HG03342 (cell line): ENCODE data around the gene DCAF11.

Experiments
- ATAC-seq: cut with Tn5 transposase; IDR thresholded peaks from one replicate; pipeline ENCODE4 v1.9.1; 2021; ENCODE audit warnings: mild to moderate bottlenecking, moderate library complexity; ENCODE audit not compliant: unreplicated experiment

The DCAF11 gene

GRCh38 chr14:24136684-24137528, 22.3 kb downstream of the DCAF11 start:
- ATAC-seq = no peak

GRCh38 chr14:24137529-24138395, 23.2 kb downstream of the DCAF11 start:
- no peak for ATAC-seq

- ATAC-seq = no peak
These were observed 24.1 kb downstream of the DCAF11 start for GRCh38 chr14:24138396-24139271.

GRCh38 chr14:24139272-24139934, 24.8 kb downstream of the DCAF11 start:
- ATAC-seq = no peak

DNA sequence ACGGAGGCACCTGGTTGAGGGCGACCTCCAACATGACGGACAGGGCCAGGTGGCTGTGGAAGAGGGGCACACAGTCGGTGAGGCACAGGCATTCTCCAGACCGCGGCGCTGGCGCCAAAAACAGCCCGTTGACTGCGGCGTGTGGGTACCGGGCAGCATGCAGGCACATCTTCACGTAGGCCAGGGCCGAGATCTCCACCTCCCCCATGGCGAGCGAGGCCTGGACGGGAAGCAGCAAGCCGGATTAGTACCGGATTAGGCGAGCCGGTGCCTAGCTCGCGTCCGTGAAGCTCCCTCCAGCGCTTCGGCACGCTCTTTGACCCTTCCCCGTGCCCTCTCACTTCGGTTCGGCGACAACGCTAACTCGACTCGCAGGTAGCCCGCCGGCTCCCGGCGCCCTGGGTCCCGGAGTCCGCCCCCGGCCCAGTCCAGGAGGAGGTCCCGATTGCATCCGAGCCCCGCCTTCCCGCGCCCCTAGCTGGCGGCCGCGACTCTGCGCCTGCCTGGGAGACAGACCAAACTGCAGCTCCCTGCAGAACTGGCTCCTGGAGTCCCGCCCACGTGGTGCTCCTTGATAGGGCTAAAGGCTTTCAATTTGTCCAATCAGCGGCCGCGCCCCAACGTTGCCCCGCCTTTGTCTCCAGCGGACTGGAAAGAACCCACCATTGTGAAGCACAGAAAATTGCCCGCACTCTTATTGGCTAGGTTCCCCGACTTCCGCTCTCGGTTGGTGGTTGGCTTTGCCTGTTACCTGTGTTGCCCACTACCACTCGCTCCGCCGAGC, 26.7 kb downstream of the DCAF11 start, which contains the start of gene EMC9:
TSS of gene EMC9 (minus strand) at position 495 of the 784 bp plus-strand sequence. CDS start at position 208, 287 bp downstream.
- ATAC-seq = peak; percentile 82

DNA sequence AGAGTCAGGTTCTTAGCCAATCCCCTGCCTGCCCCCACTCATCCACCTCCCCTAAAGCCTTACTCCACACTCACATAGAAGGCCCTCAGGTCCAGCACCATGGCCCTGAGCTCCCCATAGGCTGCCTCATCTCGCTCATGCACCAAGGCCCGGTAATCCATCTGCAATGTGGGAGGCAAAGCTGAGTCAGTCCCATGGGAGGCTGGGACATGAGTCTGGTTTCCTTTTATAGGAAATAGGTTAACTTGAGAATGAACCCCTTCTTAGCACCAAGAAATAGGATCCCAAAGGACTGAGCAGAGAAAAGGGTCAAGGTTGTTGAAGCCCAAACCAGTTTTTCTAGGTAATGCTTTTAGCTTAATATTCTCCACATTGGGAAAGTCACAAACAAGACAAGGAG, 28.9 kb downstream of the DCAF11 start:
- no peak for ATAC-seq

GRCh38 chr14:24144451-24144850, 29.9 kb downstream of the DCAF11 start:
- ATAC-seq = no peak

- ATAC-seq = no peak
These were observed 30.6 kb downstream of the DCAF11 start for GRCh38 chr14:24145219-24145618.

DNA sequence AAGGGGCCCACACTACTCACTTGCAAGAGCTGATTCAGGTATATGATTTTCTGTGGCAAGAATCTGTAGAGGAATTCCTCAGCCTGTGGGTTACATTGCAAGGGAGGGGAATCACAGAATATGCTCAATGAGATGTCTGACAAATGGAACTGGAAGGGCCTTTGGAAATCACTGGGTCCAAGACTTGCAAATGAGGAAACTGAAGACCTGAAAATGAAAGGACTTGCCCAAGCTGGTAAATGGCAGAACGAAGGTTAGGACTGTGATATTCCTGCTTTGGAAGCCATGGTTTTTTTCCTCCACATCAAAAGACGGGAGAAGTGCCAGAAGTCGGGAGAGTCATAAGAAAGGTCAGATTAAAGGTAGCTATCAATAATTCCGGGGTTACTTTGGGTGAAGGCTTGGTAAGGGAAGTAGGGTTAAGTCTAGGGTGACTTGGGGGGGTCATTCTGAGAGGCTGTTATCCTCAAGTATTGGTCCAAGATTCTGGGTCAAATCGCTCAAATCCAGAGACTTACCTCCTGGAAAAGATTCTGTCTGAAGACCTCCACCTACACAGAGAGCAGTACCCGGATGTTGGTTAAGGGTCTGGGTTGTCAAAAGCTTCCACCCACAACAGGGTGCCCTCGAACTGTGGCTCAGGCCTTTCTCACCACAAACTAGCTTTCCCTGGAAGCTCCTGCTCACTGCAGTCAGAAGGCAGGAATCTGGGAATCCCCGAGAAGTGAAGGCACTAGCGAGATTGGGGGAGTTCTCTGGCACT, 31.3 kb downstream of the DCAF11 start:
- no peak for ATAC-seq

DNA sequence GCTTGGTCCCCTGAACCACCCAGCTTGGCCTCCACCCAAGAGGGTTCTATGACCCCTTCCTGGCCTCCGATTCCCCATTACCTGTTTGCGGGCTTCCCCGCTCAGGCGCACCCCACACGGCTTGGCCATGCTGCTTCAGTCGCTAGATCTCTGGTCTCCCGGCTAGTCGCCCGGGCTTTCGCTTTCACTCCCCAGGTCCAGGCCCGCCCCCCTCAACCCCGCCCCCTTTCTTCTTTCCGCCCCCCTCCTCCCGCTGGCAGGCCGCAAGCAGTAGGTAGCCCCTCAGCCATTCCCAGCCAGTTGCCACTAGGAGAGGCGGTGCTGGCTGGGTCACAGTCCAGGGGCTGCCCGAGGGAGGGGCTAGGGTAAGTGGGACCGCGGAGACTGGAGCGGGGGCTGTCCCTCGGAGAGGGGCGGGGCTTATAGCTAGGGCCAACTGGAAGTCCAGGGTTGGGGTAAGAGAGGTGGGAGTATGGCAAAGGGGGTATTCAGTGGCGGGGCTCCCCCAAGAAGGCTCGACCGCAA, 31.9 kb downstream of the DCAF11 start, which contains the start of gene PSME2:
TSS of gene PSME2 (minus strand) at position 158 of the 525 bp plus-strand sequence. CDS start at position 129, 29 bp downstream.
- peak; percentile 55 for ATAC-seq

DNA sequence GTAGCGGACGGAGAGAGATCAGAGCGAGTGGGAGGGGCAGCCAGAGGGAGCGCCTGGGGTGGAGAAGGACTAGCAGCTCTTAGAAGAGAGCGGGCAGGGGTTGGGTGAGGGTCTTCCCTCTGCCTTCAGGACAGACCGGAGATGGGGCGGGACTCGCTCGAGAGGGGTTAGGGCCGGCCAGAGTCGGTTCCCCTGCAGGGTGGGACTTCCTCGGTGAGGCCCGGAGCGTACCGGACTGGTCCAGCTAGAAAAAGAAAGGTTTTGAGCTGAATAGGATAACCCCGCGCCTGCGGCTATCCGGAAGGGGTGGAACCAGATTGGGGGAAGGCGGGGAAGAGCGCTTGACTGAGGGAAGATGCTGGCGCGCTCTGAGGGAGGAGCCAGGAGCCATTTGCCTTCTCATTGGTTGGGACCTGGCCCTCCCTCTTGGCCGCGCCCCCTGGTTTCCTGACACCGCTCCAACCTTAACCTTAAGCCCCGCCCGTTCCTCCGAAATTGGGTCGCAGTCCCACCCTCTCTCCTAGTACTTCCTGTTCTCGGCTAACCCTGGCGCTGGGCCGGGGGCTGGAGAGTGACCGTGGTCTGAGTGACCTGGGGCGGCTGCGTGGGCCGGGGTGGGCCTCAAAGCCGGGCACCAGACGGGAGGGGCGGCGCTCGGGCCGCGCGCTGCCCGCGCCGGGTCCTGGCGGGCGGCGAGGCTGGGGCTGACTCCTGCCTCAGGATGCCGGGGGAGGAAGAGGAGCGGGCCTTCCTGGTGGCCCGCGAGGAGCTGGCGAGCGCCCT, 32.6 kb downstream of the DCAF11 start, which contains the start of gene RNF31:
TSS of gene RNF31 (plus strand) at position 521 of the 783 bp plus-strand sequence. CDS start at position 722, 201 bp downstream.
- ATAC-seq = peak; percentile 80

GRCh38 chr14:24147761-24148428, 33.3 kb downstream of the DCAF11 start:
- ATAC-seq = no peak

GRCh38 chr14:24149302-24149969, 34.9 kb downstream of the DCAF11 start:
- no peak for ATAC-seq

DNA sequence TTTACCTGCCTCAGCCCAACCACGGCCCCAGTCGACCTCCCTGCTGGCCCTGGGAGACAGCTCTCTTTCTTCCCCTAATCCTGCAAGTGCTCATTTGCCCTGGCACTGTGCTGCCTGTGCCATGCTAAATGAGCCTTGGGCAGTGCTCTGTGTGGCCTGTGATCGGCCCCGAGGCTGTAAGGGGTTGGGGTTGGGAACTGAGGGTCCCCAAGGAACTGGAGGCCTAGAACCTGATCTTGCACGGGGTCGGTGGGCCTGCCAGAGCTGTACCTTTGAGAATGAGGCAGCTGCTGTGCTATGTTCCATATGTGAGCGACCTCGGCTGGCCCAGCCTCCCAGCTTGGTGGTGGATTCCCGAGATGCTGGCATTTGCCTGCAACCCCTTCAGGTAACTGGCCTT, 35.5 kb downstream of the DCAF11 start:
- no peak for ATAC-seq

DNA sequence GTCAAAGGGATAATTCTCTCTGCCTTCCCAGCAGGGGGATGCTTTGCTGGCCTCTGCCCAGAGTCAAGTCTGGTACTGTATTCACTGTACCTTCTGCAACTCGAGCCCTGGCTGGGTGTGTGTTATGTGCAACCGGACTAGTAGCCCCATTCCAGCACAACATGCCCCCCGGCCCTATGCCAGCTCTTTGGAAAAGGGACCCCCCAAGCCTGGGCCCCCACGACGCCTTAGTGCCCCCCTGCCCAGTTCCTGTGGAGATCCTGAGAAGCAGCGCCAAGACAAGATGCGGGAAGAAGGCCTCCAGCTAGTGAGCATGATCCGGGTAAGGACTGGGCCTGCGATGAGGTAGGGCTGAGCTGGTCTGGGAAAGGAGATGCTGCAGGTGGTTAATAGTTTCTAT, 36.0 kb downstream of the DCAF11 start:
- ATAC-seq = no peak

GRCh38 chr14:24150993-24151392, 36.4 kb downstream of the DCAF11 start:
- ATAC-seq = no peak
